NCI-H2081 treated with DMSO at 0.1 percent for 48 hours (cell line): ENCODE measurements around the gene BCLAF3.

Experiments used
- DNase-seq: peaks from one replicate; lab custom pipeline; 2025; lab: John Stamatoyannopoulos, UW

BCLAF3 gene

GRCh38 chrX:19966056-19966455 lies 24.8 kb downstream of the BCLAF3 start:
- no peak for DNase-seq

- DNase-seq: no peak
Observed at GRCh38 chrX:19964017-19964710, 26.7 kb downstream of the BCLAF3 start.

- DNase-seq: no peak
Observed at GRCh38 chrX:19960913-19961312, 29.9 kb downstream of the BCLAF3 start.

GRCh38 chrX:19958552-19959486 lies 32.0 kb downstream of the BCLAF3 start:
- DNase-seq: no peak

GRCh38 chrX:19956923-19957322 lies 33.9 kb downstream of the BCLAF3 start:
- no peak for DNase-seq

GRCh38 chrX:19956306-19956705 lies 34.6 kb downstream of the BCLAF3 start:
- DNase-seq: no peak

GRCh38 chrX:19955306-19955705 lies 35.6 kb downstream of the BCLAF3 start:
- DNase-seq: no peak

- DNase-seq: no peak
Observed at GRCh38 chrX:19954335-19955096, 36.3 kb downstream of the BCLAF3 start.

GRCh38 chrX:19953145-19953544 lies 37.7 kb downstream of the BCLAF3 start:
- no peak for DNase-seq

GRCh38 chrX:19949340-19949739 lies 41.5 kb downstream of the BCLAF3 start:
- no peak for DNase-seq

GRCh38 chrX:19947612-19948011 lies 43.2 kb downstream of the BCLAF3 start:
- DNase-seq: no peak
